GM23338 (cell line): ENCODE measurements around the gene FGFBP1. TPM values are rescaled to one million over a fixed set of nuclear protein-coding genes. Genes with fewer than 3 reads are reported as not detected.

Experiments used
- ATAC-seq: fragments of 200-7000 bp; cut with Tn5 transposase; 3 replicates; pipeline ENCODE4 v1.9.1; 2020
- DNase-seq: peaks from one replicate; pipeline ENCODE4 v3.0.0-alpha.2; 2015; ENCODE audit warnings: low spot score
- H2AFZ ChIP-seq: fragments of 200-600 bp; sonication (generic); 2 replicates; pipeline ENCODE4 v1.8.0; 2016; ENCODE audit warnings: antibody characterized with exemption, mild to moderate bottlenecking, moderate library complexity
- H3F3A ChIP-seq: fragments of 200-600 bp; sonication (generic); replicated peaks from 2 replicates; pipeline ENCODE4 v1.8.0; 2017; ENCODE audit warnings: antibody characterized with exemption, mixed run types, low read depth
- H3K27ac ChIP-seq: fragments of 200-600 bp; sonication (generic); 2 replicates; pipeline ENCODE4 v1.6.1; 2016; ENCODE audit warnings: low read depth
- H3K27me3 ChIP-seq: fragments of 200-600 bp; sonication (generic); 2 replicates; pipeline ENCODE4 v1.8.0; 2016; ENCODE audit warnings: mild to moderate bottlenecking, mixed run types, moderate library complexity; ENCODE audit not compliant: insufficient read depth
- H3K36me3 ChIP-seq: fragments of 200-600 bp; sonication (generic); 2 replicates; pipeline ENCODE4 v1.8.0; 2016; ENCODE audit warnings: mild to moderate bottlenecking; ENCODE audit not compliant: insufficient read depth
- H3K4me1 ChIP-seq: fragments of 200-600 bp; sonication (generic); 2 replicates; pipeline ENCODE4 v1.8.0; 2016; ENCODE audit warnings: mild to moderate bottlenecking, moderate library complexity; ENCODE audit not compliant: insufficient read depth
- H3K4me2 ChIP-seq: fragments of 200-600 bp; sonication (generic); 2 replicates; pipeline ENCODE4 v1.7.1; 2017; ENCODE audit warnings: mixed run types
- H3K4me3 ChIP-seq: fragments of 200-600 bp; sonication (generic); 2 replicates; pipeline ENCODE4 v1.6.1; 2016; ENCODE audit warnings: mixed run types
- H3K79me2 ChIP-seq: fragments of 200-600 bp; sonication (generic); replicated peaks from 2 replicates; pipeline ENCODE4 v1.8.0; 2017; ENCODE audit warnings: mild to moderate bottlenecking; ENCODE audit not compliant: insufficient read depth
- H3K9me2 ChIP-seq: fragments of 200-600 bp; sonication (generic); 2 replicates; pipeline ENCODE4 v1.8.0; 2017; ENCODE audit not compliant: insufficient read depth
- H4K20me1 ChIP-seq: fragments of 200-600 bp; sonication (generic); replicated peaks from 2 replicates; pipeline ENCODE4 v1.8.0; 2017; ENCODE audit warnings: mild to moderate bottlenecking; ENCODE audit not compliant: insufficient read depth
- H3K27ac Mint-ChIP-seq: 2 replicates; pipeline ENCODE4 v1.8.0; 2020; ENCODE audit warnings: inconsistent platforms, mild to moderate bottlenecking, moderate library complexity, mixed read lengths
- H3K27me3 Mint-ChIP-seq: 3 replicates; pipeline ENCODE4 v1.8.0; 2022; ENCODE audit warnings: low read depth, mild to moderate bottlenecking, moderate library complexity, mixed read lengths, inconsistent platforms; ENCODE audit not compliant: insufficient read depth, poor library complexity
- H3K36me3 Mint-ChIP-seq: 3 replicates; pipeline ENCODE4 v1.8.0; 2021; ENCODE audit warnings: low read depth, mild to moderate bottlenecking, inconsistent platforms, moderate library complexity, mixed read lengths
- H3K4me1 Mint-ChIP-seq: 3 replicates; pipeline ENCODE4 v1.8.0; 2020; ENCODE audit warnings: mild to moderate bottlenecking, inconsistent platforms, mixed read lengths
- H3K4me3 Mint-ChIP-seq: 3 replicates; pipeline ENCODE4 v1.8.0; 2021; ENCODE audit warnings: moderate library complexity, mild to moderate bottlenecking, inconsistent platforms, mixed read lengths
- H3K9me3 Mint-ChIP-seq: 3 replicates; pipeline ENCODE4 v1.8.0; 2020; ENCODE audit warnings: moderate library complexity, mild to moderate bottlenecking, inconsistent platforms, mixed read lengths
- CREB1 ChIP-seq: fragments of 250-450 bp; sonication (Bioruptor Pico); IDR thresholded peaks from 2 replicates; pipeline ENCODE4 v1.5.0; 2020; ENCODE audit warnings: low read depth, mild to moderate bottlenecking, moderate library complexity
- EZH2 ChIP-seq: fragments of 200-600 bp; sonication (generic); IDR thresholded peaks from one replicate; pipeline ENCODE4 v1.8.0; 2017; ENCODE audit warnings: antibody characterized with exemption, mild to moderate bottlenecking, low read depth; ENCODE audit not compliant: unreplicated experiment
- JUNB ChIP-seq: IDR thresholded peaks from one replicate; pipeline ENCODE4 v1.6.1; 2016; ENCODE audit warnings: antibody characterized with exemption; ENCODE audit not compliant: unreplicated experiment
- NANOG ChIP-seq: IDR thresholded peaks from 2 replicates; pipeline ENCODE4 v1.6.1; 2016; ENCODE audit warnings: antibody characterized with exemption, borderline replicate concordance
- POLR2AphosphoS5 ChIP-seq: IDR thresholded peaks from 2 replicates; pipeline ENCODE4 v1.6.1; 2016; ENCODE audit warnings: antibody characterized with exemption, low read depth
- ZNF114 ChIP-seq: fragments of 250-450 bp; sonication (Bioruptor Pico); IDR thresholded peaks from 2 replicates; pipeline ENCODE4 v1.5.0; 2020; ENCODE audit warnings: mild to moderate bottlenecking, moderate library complexity
- ZNF331 ChIP-seq: fragments of 250-450 bp; sonication (Bioruptor Pico); IDR thresholded peaks from 2 replicates; pipeline ENCODE4 v1.5.0; 2020; ENCODE audit warnings: low read depth, mild to moderate bottlenecking, moderate library complexity
- polyA plus RNA-seq: library from polyadenylated mRNA; unstranded; fragments of >200 nt; fragmentation: Nextera tagmentation; extraction: Ambion mirVana; gene quantifications from 2 replicates; pipeline ENCODE4 v1.2.1, GENCODE V29; 2016
- total RNA-seq: library from RNA; depleted of rRNA; stranded (reverse); fragments of >200 nt; shearing (Covaris generic); gene quantifications from 2 replicates; pipeline ENCODE4 v1.2.3, GENCODE V29; 2014
- TF ChIP-seq, protein P1 (sequence below): IDR thresholded peaks from 2 replicates; pipeline ENCODE4 v1.6.1; 2016; ENCODE audit warnings: antibody characterized with exemption
- TF ChIP-seq, protein P2 (sequence below), 2 experiments: fragments of 200-600 bp in 1 of 2; sonication (generic) in 1 of 2; conservative IDR thresholded peaks; 2 replicates each; pipeline versions ENCODE4 v1.5.1 to v1.6.1; 2016 to 2017; ENCODE audit warnings: antibody characterized with exemption in 2 of 2, low read depth in 2 of 2, mild to moderate bottlenecking in 2 of 2, moderate library complexity in 1 of 2
- TF ChIP-seq, protein P3 (sequence below): IDR thresholded peaks from one replicate; pipeline ENCODE4 v1.6.1; 2018; ENCODE audit warnings: antibody characterized with exemption; ENCODE audit not compliant: unreplicated experiment

Gene FGFBP1
- total and polyA plus RNA-seq, 2 experiments from 2014 or later: 0.15 TPM; not detected in 1

DNA sequence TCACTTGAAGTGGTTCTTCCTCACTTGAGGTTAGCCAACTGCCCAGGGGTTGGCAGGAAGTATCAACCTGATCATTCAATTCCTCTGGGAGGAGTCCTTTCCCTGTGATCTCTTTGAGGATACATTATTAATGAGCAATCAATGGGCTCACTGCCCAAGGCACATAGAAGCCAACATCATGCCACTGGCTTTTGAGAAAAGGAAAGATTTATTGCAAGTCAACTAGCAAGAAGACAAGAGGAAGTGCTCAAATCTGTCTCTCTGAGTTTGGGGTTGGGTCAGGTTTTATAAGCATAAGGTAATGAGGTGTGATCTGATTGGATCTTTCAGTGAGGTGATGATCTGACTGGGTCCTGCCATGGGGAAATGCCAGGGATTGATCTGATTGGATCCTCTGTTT is 39.6 kb downstream of the FGFBP1 start (continued):
- TF ChIP-seq JUNB: no peak
- TF ChIP-seq EZH2: no peak
- TF ChIP-seq ZNF114 (CRISPR knock-in tag): no peak
- TF ChIP-seq, protein P1, sequence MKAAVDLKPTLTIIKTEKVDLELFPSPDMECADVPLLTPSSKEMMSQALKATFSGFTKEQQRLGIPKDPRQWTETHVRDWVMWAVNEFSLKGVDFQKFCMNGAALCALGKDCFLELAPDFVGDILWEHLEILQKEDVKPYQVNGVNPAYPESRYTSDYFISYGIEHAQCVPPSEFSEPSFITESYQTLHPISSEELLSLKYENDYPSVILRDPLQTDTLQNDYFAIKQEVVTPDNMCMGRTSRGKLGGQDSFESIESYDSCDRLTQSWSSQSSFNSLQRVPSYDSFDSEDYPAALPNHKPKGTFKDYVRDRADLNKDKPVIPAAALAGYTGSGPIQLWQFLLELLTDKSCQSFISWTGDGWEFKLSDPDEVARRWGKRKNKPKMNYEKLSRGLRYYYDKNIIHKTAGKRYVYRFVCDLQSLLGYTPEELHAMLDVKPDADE: no peak
- no peak for TF ChIP-seq NANOG
- TF ChIP-seq ZNF331 (CRISPR knock-in tag): no peak
- TF ChIP-seq, protein P2, sequence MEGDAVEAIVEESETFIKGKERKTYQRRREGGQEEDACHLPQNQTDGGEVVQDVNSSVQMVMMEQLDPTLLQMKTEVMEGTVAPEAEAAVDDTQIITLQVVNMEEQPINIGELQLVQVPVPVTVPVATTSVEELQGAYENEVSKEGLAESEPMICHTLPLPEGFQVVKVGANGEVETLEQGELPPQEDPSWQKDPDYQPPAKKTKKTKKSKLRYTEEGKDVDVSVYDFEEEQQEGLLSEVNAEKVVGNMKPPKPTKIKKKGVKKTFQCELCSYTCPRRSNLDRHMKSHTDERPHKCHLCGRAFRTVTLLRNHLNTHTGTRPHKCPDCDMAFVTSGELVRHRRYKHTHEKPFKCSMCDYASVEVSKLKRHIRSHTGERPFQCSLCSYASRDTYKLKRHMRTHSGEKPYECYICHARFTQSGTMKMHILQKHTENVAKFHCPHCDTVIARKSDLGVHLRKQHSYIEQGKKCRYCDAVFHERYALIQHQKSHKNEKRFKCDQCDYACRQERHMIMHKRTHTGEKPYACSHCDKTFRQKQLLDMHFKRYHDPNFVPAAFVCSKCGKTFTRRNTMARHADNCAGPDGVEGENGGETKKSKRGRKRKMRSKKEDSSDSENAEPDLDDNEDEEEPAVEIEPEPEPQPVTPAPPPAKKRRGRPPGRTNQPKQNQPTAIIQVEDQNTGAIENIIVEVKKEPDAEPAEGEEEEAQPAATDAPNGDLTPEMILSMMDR (conservative IDR thresholded peaks at IDR 0.05; ENCODE audit: low read depth in 2 of 2): no peak
- TF ChIP-seq CREB1 (CRISPR knock-in tag): no peak
- TF ChIP-seq, protein P3, sequence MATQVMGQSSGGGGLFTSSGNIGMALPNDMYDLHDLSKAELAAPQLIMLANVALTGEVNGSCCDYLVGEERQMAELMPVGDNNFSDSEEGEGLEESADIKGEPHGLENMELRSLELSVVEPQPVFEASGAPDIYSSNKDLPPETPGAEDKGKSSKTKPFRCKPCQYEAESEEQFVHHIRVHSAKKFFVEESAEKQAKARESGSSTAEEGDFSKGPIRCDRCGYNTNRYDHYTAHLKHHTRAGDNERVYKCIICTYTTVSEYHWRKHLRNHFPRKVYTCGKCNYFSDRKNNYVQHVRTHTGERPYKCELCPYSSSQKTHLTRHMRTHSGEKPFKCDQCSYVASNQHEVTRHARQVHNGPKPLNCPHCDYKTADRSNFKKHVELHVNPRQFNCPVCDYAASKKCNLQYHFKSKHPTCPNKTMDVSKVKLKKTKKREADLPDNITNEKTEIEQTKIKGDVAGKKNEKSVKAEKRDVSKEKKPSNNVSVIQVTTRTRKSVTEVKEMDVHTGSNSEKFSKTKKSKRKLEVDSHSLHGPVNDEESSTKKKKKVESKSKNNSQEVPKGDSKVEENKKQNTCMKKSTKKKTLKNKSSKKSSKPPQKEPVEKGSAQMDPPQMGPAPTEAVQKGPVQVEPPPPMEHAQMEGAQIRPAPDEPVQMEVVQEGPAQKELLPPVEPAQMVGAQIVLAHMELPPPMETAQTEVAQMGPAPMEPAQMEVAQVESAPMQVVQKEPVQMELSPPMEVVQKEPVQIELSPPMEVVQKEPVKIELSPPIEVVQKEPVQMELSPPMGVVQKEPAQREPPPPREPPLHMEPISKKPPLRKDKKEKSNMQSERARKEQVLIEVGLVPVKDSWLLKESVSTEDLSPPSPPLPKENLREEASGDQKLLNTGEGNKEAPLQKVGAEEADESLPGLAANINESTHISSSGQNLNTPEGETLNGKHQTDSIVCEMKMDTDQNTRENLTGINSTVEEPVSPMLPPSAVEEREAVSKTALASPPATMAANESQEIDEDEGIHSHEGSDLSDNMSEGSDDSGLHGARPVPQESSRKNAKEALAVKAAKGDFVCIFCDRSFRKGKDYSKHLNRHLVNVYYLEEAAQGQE: no peak

DNA sequence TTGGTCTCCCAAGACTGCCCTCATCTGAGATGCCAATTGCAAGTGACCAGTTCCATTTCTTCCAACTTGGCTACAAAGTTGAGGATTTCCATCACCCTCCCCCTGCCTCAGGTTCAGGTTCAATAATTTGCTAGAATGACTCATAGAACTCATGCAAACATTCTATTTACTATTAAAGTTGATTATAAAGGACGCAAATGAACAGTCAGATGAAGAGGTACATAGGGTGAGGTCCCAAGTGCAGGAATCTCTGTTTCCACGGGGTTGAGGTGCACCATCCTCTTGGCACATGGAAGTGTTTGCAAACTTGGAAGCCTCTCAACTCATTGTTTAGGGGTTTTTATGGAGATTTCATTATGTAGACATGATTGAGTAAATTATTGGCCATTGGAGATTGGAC is 41.0 kb downstream of the FGFBP1 start:
- no peaks in the 10 kb centered on the region for H4K20me1 ChIP-seq
- H3K4me1 Mint-ChIP-seq: no peaks in the 10 kb centered on the region
- H3F3A ChIP-seq: no peaks in the 10 kb centered on the region
- H3K4me3 ChIP-seq: no peak overlapping the region
- H3K79me2 ChIP-seq: no peaks in the 10 kb centered on the region
- H3K27ac ChIP-seq: no peak overlapping the region
- peaks cover 23% of the 10 kb centered on the region for H3K9me2 ChIP-seq
- DNase-seq (no peak), ATAC-seq (no peak)
- no peaks in the 10 kb centered on the region for H3K9me3 Mint-ChIP-seq
- H3K36me3 ChIP-seq: no peaks in the 10 kb centered on the region
- H3K4me2 ChIP-seq: no peak overlapping the region
- H3K4me3 Mint-ChIP-seq: no peak overlapping the region
- no peaks in the 10 kb centered on the region for H3K27me3 Mint-ChIP-seq
- no peaks in the 10 kb centered on the region for H3K27me3 ChIP-seq
- H3K4me1 ChIP-seq: no peaks in the 10 kb centered on the region
- no peak overlapping the region for H2AFZ ChIP-seq
- no peak overlapping the region for H3K27ac Mint-ChIP-seq
- no peaks in the 10 kb centered on the region for H3K36me3 Mint-ChIP-seq
- TF ChIP-seq, protein P1: no peak
- no peak for TF ChIP-seq EZH2
- TF ChIP-seq JUNB: no peak
- TF ChIP-seq POLR2AphosphoS5: no peak
- TF ChIP-seq, protein P2 (conservative IDR thresholded peaks at IDR 0.05; ENCODE audit: low read depth in 2 of 2): no peak
- TF ChIP-seq ZNF114 (CRISPR knock-in tag): no peak
- TF ChIP-seq CREB1 (CRISPR knock-in tag): no peak
- no peak for TF ChIP-seq NANOG
